Measurements from ENCODE around the gene ANGPT4.

GRCh38 chr20:879626-880025 is 36.5 kb downstream of the ANGPT4 start:
- TF ChIP-seq, protein P1, sequence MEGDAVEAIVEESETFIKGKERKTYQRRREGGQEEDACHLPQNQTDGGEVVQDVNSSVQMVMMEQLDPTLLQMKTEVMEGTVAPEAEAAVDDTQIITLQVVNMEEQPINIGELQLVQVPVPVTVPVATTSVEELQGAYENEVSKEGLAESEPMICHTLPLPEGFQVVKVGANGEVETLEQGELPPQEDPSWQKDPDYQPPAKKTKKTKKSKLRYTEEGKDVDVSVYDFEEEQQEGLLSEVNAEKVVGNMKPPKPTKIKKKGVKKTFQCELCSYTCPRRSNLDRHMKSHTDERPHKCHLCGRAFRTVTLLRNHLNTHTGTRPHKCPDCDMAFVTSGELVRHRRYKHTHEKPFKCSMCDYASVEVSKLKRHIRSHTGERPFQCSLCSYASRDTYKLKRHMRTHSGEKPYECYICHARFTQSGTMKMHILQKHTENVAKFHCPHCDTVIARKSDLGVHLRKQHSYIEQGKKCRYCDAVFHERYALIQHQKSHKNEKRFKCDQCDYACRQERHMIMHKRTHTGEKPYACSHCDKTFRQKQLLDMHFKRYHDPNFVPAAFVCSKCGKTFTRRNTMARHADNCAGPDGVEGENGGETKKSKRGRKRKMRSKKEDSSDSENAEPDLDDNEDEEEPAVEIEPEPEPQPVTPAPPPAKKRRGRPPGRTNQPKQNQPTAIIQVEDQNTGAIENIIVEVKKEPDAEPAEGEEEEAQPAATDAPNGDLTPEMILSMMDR (IDR thresholded peaks at IDR 0.05 in 4 of 5, conservative IDR thresholded peaks at IDR 0.05 in 1 of 5) = no peak
- TF ChIP-seq POLR2A (IDR thresholded peaks at IDR 0.05) = no peak

Data from gastrocnemius medialis (tissue), 4 donors.